Measurements from ENCODE around the gene ZNF576.
"Not testable (repeated sequence)": the region's sequence is repeated elsewhere in the genome, so short reads cannot be mapped to it uniquely, and the experiment has no call there.

The ZNF576 gene

DNA sequence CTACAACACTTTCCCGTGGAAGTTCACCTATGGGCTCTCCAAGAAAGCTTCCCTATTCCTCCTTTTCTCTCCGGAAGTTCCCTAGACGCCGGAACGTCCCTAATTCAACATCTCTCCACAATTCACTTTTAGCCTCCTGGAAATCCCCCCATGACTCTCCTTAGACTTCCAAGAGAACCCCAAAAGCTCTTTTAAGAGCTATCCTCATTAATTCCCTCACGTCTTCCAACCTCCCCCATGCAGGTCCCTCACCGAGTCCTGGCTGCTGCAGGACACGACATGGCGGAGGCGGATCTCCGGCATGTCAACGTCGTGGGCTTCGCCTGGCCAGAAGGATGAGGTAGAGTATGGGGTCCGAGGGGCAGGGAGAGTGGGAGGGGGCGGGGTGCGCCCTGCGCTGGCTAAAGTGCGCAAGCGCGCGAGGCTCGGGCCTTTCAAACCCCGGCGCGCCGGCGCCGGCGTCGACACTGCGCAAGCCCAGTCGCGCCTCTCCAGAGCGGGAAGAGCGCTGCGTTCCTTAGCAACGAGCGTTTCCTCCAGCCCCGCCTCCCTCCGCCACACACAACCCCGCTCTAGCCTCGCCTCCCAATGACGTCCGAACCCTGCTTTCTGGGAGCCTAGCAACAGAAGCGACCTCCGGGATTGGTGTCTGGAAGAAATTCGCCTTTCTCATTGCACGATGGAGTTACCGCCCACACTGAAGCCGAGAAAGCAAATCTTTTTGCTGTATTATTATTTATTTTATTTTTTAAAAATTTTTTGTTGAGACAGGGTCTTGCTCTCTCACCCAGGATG, 21.0 kb upstream of the ZNF576 start, which contains the start of the genes PINLYP and XRCC1:
Gene PINLYP (plus strand): TSS at position 646 of the 795 bp plus-strand sequence. CDS start 1,391 bp downstream, outside the sequence.
Gene XRCC1 (minus strand): TSS at position 372 of the 795 bp plus-strand sequence. CDS start 69 bp downstream, at position 303.
- DNase-seq = peak; percentile 98

DNA sequence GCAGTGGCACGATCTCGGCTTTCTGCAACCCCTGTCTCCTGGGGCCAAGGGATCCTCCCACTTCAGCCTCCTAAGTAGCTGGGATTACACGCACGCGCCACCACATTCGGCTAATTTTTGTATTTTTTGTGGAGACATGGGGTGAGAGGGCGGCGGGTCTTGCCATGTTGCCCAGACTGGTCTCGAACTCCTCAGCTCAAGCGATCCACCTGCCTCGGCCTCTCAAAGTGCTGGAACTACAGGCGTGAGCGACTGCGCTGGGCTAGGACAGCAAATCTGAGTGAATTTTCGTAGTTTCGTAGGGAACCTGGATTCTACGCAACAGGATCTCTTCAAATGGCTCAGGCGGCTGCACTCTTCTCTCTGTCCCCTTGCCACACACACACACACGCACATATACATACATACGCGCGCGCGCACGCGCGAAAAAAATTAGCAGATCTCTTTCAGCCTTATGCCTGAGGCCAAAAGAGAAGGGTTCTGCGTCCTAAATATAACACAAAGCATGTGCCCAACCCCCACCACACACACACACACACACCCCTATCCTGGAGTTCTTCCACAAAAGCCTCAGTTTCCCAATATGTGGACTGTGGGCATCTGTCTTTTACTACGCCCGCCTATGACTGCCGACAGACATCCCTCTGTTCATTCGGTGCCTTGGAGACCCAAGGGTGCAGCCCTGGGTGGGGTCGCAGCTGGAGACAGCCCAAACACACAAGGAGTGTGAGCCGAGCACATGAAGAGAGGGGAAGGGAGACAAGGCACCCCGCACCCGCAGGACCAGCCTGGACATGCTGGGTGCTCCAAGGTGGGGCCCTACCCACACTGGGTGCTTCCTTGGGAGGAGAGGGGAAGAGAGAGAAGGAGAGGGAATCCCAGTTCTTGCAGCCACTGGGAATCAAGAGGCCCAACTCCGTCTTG, 20.2 kb upstream of the ZNF576 start:
- no peak for DNase-seq

GRCh38 chr19:43578787-43579186, 17.6 kb upstream of the ZNF576 start:
- DNase-seq = no peak

- DNase-seq = no peak
Measured at GRCh38 chr19:43581467-43581866, 14.9 kb upstream of the ZNF576 start.

- no peak for DNase-seq
Measured at GRCh38 chr19:43582495-43582894, 13.9 kb upstream of the ZNF576 start.

DNA sequence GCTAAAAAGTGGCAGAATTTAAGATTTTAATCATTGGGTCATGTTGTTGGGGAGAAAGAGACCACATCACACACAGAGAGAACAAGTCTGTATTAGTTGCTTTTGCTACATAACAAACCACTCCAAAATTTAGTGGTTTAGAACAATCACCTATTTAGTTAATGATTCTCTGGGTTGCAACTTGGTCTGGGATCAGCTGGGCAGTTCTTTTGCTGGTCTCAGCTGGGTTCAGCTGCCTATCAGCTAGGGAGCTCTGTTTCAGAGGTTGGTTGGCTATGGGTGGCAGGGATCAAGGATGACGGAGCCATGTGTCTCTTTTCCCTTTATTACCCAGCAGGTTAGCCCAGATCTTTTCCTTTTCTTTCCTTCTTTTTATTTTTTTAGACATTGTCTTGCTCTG, 11.9 kb upstream of the ZNF576 start:
- no peak for DNase-seq

- no peak for DNase-seq
Measured at GRCh38 chr19:43586346-43586745, 10.0 kb upstream of the ZNF576 start.

DNA sequence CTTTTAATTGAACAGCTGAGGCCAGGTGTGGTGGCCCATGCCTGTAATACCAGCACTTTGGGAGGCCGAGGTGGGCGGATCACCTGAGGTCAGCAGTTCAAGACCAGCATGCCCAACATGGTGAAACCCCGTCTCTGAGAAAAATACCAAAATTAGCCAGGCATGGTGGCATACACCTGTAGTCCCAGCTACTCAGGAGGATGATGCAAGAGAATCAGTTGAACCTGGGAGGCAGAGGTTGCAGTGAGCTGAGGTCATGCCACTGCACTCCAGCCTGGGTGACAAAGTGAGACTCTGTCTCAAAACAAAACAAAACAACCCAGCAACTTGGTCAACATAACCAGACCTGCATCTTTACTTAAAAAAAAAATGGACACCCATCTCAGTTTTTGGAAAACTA, 9.4 kb upstream of the ZNF576 start:
- DNase-seq = not testable (repeated sequence)

DNA sequence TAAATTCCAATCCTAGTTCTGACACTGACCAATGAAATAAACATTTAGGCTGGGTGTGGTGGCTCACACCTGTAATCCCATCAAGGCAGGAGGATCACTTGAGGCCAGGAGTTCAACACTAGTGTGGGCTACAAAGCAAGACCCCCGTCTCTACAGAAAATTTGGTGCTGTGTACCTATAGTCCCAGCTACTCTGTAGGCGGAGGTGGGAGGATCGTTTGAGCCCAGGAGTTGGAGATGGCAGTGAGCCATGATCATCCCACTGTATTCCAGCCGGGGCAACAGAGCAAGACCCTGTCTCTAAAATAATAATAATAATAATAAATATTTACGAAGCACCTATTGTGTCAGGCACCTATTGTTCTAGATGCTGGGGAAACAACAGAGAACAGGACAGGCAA, 7.1 kb upstream of the ZNF576 start:
- no peak for DNase-seq

GRCh38 chr19:43589678-43590077, 6.7 kb upstream of the ZNF576 start:
- DNase-seq = no peak

DNA sequence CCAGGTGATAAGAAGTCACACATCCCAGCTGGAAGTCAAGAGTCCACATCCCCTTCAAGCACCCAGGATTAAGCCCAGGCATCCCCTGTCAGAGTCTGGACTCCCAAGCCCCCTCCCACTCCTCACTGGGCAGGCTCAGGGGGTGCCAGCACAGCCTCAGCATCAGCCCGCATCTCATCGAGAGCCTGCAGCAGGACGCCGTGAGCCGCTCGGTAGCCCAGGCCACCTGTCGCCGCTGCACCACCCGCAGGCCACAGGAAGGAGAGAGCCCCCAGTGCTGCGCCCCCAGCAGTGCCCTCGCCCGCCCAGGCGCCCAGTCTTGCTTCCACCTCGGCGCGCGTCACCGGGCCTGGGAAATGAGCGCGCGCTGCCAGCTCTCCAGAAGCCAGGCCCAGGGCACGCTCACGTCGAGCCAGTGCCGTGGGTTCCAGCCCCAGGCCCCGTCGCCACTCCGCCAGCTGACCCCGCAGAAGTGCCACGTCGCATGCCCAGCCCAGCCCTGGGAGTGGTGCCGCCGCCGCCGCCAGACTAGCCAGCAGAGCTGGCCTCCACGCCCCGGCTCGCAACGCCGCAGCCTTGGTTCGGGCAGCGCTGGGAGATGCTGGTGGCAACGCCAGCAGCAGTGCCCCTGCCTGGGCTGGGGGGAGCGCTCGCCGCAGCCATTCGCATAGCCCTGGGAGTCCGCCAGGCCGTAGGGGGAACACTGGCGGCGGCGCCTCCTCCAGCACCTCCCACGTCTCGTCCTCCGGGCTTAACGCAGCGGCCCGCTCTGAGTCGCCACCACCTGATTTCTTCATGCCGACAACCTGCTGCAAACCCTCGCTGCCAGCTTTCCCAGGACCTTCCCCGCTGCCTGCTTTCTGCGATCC, 4.3 kb upstream of the ZNF576 start:
- no peak for DNase-seq

GRCh38 chr19:43592800-43593350, 3.5 kb upstream of the ZNF576 start:
- no peak for DNase-seq

GRCh38 chr19:43594081-43594697, 2.2 kb upstream of the ZNF576 start:
- DNase-seq = no peak

DNA sequence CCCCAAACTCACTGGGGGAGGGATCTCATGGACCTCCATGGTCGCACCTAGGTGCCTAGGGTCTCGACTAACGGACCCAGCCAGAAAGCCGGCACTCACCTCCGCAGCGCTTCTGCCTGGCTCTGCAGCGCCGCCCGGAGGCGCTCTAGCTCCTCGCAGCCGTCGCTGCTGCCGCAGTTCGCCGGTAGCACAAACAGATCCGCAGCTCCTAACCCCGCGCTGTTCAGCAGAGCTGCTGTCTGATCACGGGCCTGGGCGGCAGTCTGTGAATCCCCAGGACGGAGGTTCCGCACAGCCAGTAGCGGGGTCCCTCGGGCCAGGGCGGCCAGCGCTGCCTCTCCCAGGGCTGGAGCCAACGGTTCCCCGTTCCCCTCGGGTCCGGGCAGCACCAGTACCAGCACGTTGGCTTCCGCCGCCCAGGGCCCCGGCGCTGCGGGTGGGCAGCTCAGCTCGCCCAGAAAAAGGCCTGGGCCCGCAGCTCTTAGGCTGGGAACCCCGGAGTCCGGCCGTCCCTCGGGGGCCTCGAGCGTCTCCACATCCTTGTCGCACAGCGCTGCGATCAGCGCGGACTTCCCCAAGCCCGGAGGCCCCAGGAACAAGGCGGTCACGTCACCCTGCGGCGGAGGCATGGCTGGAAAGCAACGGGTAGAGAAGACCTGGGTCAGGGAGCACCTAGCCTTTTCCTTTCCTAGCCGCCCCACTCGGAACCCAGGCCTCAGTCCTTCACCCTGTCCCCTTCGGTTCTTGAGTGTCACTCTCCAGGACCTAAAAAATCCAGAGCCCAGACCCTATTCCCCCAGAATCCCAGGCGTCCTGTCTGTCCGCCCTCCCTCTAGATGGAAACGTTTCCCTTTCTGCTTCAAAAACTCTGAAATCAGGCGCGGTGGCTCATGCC, 1.4 kb upstream of the ZNF576 start:
- peak; percentile 89 for DNase-seq

- peak; percentile 72 for DNase-seq
Measured at GRCh38 chr19:43595605-43595998, 793 bp upstream of the ZNF576 start.

GRCh38 chr19:43596842-43597461, 557 bp downstream of the ZNF576 start:
- no peak for DNase-seq

DNA sequence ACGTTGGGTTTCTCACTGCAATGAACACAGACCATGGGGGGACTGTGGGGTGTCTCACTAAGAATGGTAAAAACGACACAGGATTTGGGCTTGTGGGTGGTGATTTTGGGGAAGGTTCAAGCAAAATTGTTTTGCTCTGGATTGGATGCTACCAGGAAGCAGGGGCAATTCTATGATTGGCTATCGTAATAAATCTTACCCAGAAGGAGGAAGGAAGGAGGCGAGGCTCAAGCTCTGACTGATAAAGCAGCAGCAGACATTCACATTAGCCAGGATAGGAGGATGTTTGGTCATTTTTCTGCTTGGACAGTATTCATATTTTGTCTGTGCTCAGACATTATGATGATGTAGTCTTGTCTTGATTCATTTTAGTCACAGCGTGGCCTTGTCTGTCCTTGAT, 1.5 kb downstream of the ZNF576 start:
- DNase-seq = no peak

DNA sequence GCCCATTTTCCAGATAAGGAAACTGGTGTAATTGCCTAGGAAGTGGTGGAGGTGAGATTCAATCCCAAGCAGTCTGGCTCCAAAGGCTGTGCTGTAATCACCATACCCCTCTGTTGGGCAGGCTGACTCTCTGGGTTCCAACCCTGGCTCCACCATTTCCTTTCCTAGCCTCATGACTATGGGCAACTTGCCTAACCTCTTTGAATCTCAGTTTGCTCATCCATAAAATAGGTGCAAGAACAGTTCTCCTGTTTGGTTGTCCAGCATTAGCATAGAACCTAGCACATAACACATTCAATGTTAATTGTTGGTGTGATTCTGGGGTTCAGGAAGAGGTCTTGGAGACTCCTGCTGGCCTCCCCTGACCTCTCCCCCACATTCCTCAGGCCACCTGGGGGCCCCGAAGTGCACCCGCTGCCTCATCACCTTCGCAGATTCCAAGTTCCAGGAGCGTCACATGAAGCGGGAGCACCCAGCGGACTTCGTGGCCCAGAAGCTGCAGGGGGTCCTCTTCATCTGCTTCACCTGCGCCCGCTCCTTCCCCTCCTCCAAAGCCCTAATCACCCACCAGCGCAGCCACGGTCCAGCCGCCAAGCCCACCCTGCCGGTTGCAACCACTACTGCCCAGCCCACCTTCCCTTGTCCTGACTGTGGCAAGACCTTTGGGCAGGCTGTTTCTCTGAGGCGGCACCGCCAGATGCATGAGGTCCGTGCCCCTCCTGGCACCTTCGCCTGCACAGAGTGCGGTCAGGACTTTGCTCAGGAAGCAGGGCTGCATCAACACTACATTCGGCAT, 2.2 kb downstream of the ZNF576 start:
- DNase-seq = no peak

- no peak for DNase-seq
Measured at GRCh38 chr19:43599635-43600295, 3.4 kb downstream of the ZNF576 start.

Data from activated effector memory CD4-positive, alpha-beta T cell treated with anti-CD3 and anti-CD28 coated beads, Interleukin-2, amount 50 U/mL, for 16 hours (primary cell).